ENCODE measurements around the gene ADAM12.

ADAM12 gene

GRCh38 chr10:126240483-126240882 is 147.8 kb downstream of the ADAM12 start:
- no peaks in the 10 kb centered on the region for H3K36me3 ChIP-seq (replicated peaks; ENCODE audit: insufficient read depth, low read length)
- H3K27me3 ChIP-seq (replicated peaks; ENCODE audit: insufficient read depth, low read length) = no peaks in the 10 kb centered on the region

GRCh38 chr10:126239844-126240243 is 148.4 kb downstream of the ADAM12 start:
- Histone ChIP-seq H3K27ac (ENCODE audit: low read length) (no peak overlapping the region), H3F3A (ENCODE audit: insufficient read depth, low read length) (no peaks in the 10 kb centered on the region), H4K20me1 (ENCODE audit: insufficient read depth, low read length) (no peaks in the 10 kb centered on the region), H3K79me2 (ENCODE audit: low read length) (no peaks in the 10 kb centered on the region), H3K4me3 (ENCODE audit: low read length) (no peak overlapping the region), H3K9ac (ENCODE audit: low read length) (no peak overlapping the region), H3K9me3 (replicated peaks; ENCODE audit: insufficient read depth, low read length) (no peaks in the 10 kb centered on the region), H3K4me2 (ENCODE audit: low read depth, low read length) (no peak overlapping the region), H3K36me3 (replicated peaks; ENCODE audit: insufficient read depth, low read length) (no peaks in the 10 kb centered on the region), H3K4me1 (ENCODE audit: low read length) (no peaks in the 10 kb centered on the region), H3K27me3 (replicated peaks; ENCODE audit: insufficient read depth, low read length) (no peaks in the 10 kb centered on the region), H2AFZ (ENCODE audit: low read length) (no peak overlapping the region), H3K9me2 (replicated peaks; ENCODE audit: insufficient read depth, low read length) (no peaks in the 10 kb centered on the region)
- no peak for DNase-seq
- no peak for TF ChIP-seq EZH2phosphoT487 (IDR thresholded peaks at IDR 0.05; ENCODE audit: low read length)
- no peak for TF ChIP-seq EZH2 (optimal IDR thresholded peaks at IDR 0.05; ENCODE audit: low read depth, low read length)
- TF ChIP-seq CTCF (IDR thresholded peaks at IDR 0.05; ENCODE audit: low read length) = no peak

More at GRCh38 chr10:126240483-126240882, 147.8 kb downstream of the ADAM12 start:
- Histone ChIP-seq H3K9me2 (replicated peaks; ENCODE audit: insufficient read depth, low read length) (no peaks in the 10 kb centered on the region), H3K27ac (ENCODE audit: low read length) (no peak overlapping the region), H4K20me1 (ENCODE audit: insufficient read depth, low read length) (no peaks in the 10 kb centered on the region), H3K4me3 (ENCODE audit: low read length) (no peak overlapping the region), H3K9me3 (replicated peaks; ENCODE audit: insufficient read depth, low read length) (no peaks in the 10 kb centered on the region), H3K4me2 (ENCODE audit: low read depth, low read length) (no peak overlapping the region), H3K4me1 (ENCODE audit: low read length) (no peaks in the 10 kb centered on the region), H2AFZ (ENCODE audit: low read length) (no peak overlapping the region), H3K9ac (ENCODE audit: low read length) (no peak overlapping the region), H3F3A (ENCODE audit: insufficient read depth, low read length) (no peaks in the 10 kb centered on the region), H3K79me2 (ENCODE audit: low read length) (no peaks in the 10 kb centered on the region)
- no peak for TF ChIP-seq CTCF (IDR thresholded peaks at IDR 0.05; ENCODE audit: low read length)
- DNase-seq = no peak

GRCh38 chr10:126235979-126236851 is 152.1 kb downstream of the ADAM12 start:
- no peaks in the 10 kb centered on the region for H3K36me3 ChIP-seq (replicated peaks; ENCODE audit: insufficient read depth, low read length)
- no peaks in the 10 kb centered on the region for H4K20me1 ChIP-seq (ENCODE audit: insufficient read depth, low read length)
- TF ChIP-seq EZH2phosphoT487 (IDR thresholded peaks at IDR 0.05; ENCODE audit: low read length) (no peak), EZH2 (optimal IDR thresholded peaks at IDR 0.05; ENCODE audit: low read depth, low read length) (no peak), CTCF (IDR thresholded peaks at IDR 0.05; ENCODE audit: low read length) (no peak)
- H2AFZ ChIP-seq (ENCODE audit: low read length) = no peak overlapping the region
- no peaks in the 10 kb centered on the region for H3K27me3 ChIP-seq (replicated peaks; ENCODE audit: insufficient read depth, low read length)
- no peak overlapping the region for H3K4me3 ChIP-seq (ENCODE audit: low read length)
- no peak overlapping the region for H3K27ac ChIP-seq (ENCODE audit: low read length)
- no peak overlapping the region for H3K4me2 ChIP-seq (ENCODE audit: low read depth, low read length)
- no peak overlapping the region for H3K9ac ChIP-seq (ENCODE audit: low read length)
- H3F3A ChIP-seq (ENCODE audit: insufficient read depth, low read length) = no peaks in the 10 kb centered on the region
- no peaks in the 10 kb centered on the region for H3K9me2 ChIP-seq (replicated peaks; ENCODE audit: insufficient read depth, low read length)
- no peaks in the 10 kb centered on the region for H3K79me2 ChIP-seq (ENCODE audit: low read length)
- DNase-seq = no peak
- H3K9me3 ChIP-seq (replicated peaks; ENCODE audit: insufficient read depth, low read length) = no peaks in the 10 kb centered on the region
- no peaks in the 10 kb centered on the region for H3K4me1 ChIP-seq (ENCODE audit: low read length)
